Glutamatergic neuron (in vitro differentiated cells): ENCODE measurements around the gene DDX56. TPM values are rescaled to one million over a fixed set of nuclear protein-coding genes. Genes with fewer than 3 reads are reported as not detected.

Experiments
- DNase-seq: peaks from one replicate; pipeline ENCODE4 v3.0.0; 2022
- H3K27ac Mint-ChIP-seq: one replicate; pipeline ENCODE4 v1.8.0; 2020; ENCODE audit warnings: mild to moderate bottlenecking, mixed read lengths, inconsistent platforms; ENCODE audit not compliant: unreplicated experiment
- H3K27me3 Mint-ChIP-seq: one replicate; pipeline ENCODE4 v1.8.0; 2020; ENCODE audit warnings: mild to moderate bottlenecking, moderate library complexity, mixed read lengths, inconsistent platforms; ENCODE audit not compliant: unreplicated experiment
- H3K36me3 Mint-ChIP-seq: one replicate; pipeline ENCODE4 v1.8.0; 2020; ENCODE audit warnings: mild to moderate bottlenecking, mixed read lengths, inconsistent platforms; ENCODE audit not compliant: unreplicated experiment
- H3K4me1 Mint-ChIP-seq: one replicate; pipeline ENCODE4 v1.8.0; 2020; ENCODE audit warnings: mild to moderate bottlenecking, low read depth, mixed read lengths, inconsistent platforms; ENCODE audit not compliant: unreplicated experiment
- H3K4me3 Mint-ChIP-seq: one replicate; pipeline ENCODE4 v1.8.0; 2020; ENCODE audit warnings: mild to moderate bottlenecking, mixed read lengths, inconsistent platforms; ENCODE audit not compliant: unreplicated experiment
- H3K9me3 Mint-ChIP-seq: one replicate; pipeline ENCODE4 v1.8.0; 2020; ENCODE audit warnings: mild to moderate bottlenecking, moderate library complexity, mixed read lengths, inconsistent platforms; ENCODE audit not compliant: unreplicated experiment
- CTCF ChIP-seq: fragments of 200-600 bp; sonication (generic); IDR thresholded peaks from one replicate; pipeline ENCODE4 v1.5.0; 2021; ENCODE audit not compliant: partially characterized antibody, unreplicated experiment
- total RNA-seq: library from RNA; stranded (reverse); fragmentation: NEBNext Ultra II Directional; extraction: Animal tissue kit (Norgen Biotek cat#: 25700); gene quantifications from one replicate; pipeline ENCODE4 v1.2.1, GENCODE V29; 2021; ENCODE audit not compliant: unreplicated experiment

Gene DDX56
- total RNA-seq, 1 donor from 2014 or later, result 84.3 TPM

GRCh38 chr7:44595934-44596635 is 22.4 kb upstream of the DDX56 start:
- no peak for DNase-seq
- peaks cover 4% of the 10 kb centered on the region for H3K9me3 Mint-ChIP-seq
- no peak overlapping the region for H3K27ac Mint-ChIP-seq

DNA sequence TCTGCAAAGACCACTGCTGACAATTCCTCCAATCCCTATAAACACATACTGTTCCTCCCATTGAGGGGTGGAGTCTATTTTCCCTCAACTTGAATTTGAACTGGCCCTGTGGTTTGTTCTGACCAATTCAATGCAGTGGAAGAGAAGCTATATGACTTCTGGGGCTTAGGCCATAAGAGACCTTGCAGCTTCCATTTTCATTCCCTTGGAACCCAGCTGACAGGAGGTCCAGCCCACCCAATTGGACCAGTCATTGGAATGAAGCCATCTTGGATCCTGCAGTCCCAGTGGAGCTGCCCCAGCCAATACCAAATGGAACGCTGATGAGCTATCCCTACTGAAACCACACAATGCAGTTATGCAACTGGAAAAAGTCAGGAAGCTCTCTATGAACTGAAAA is 17.2 kb upstream of the DDX56 start:
- DNase-seq, result no peak
- H3K27ac Mint-ChIP-seq, result no peak overlapping the region
- peaks cover 3% of the 10 kb centered on the region for H3K27me3 Mint-ChIP-seq
- no peaks in the 10 kb centered on the region for H3K9me3 Mint-ChIP-seq
- peaks cover 2% of the 10 kb centered on the region for H3K4me1 Mint-ChIP-seq
- no peak overlapping the region for H3K4me3 Mint-ChIP-seq
- no peak for TF ChIP-seq CTCF
- no peaks in the 10 kb centered on the region for H3K36me3 Mint-ChIP-seq

More at GRCh38 chr7:44595934-44596635, 22.4 kb upstream of the DDX56 start:
- no peaks in the 10 kb centered on the region for H3K4me1 Mint-ChIP-seq
- H3K36me3 Mint-ChIP-seq, result no peaks in the 10 kb centered on the region
- H3K27me3 Mint-ChIP-seq, result peaks cover 3% of the 10 kb centered on the region
- TF ChIP-seq CTCF, result no peak
- H3K4me3 Mint-ChIP-seq, result no peak overlapping the region

DNA sequence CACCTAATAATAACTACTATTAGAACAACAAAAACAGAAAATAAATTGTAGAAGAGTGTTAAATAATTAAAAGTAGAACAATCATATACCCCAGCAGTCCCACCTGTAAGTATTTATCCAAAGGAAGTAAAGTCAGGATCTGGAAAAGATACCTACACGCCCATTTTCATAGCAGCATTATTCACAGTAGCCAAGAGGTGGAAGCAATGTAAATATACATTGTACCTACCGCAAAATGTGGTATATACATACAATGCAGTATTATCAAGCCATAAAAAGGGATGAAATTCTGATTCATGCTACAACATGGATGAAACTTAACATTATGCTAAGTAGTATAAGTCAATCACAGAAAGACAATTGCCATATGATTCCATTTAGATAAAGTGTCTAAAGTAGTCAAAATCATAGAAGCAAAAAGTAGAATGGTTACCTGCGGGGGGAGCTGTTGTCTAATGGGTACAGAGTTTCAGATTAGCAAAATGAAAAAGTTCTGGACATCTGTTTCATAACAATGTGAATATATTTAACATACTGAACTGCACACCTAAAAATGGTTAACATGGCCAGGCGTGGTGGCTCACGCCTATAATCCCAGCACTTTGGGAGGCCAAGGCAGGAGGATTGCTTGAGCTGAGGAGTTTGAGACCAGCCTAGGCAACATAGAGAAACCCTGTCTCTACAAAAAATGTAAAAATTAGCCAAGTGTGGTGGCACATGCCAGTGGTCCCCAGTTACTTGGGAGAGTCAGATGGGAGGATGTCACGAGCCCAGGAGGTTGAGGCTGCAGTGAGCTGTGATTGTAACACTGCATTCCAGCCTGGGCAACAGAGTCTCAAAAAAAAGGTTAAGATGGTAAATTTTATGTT is 14.4 kb upstream of the DDX56 start:
- peak; percentile 15 for TF ChIP-seq CTCF
- H3K36me3 Mint-ChIP-seq, result no peaks in the 10 kb centered on the region
- H3K27me3 Mint-ChIP-seq, result peaks cover 1% of the 10 kb centered on the region
- no peak for DNase-seq
- no peak overlapping the region for H3K4me3 Mint-ChIP-seq
- H3K4me1 Mint-ChIP-seq, result peaks cover 2% of the 10 kb centered on the region
- H3K27ac Mint-ChIP-seq, result peak overlapping the region; percentile 53
- H3K9me3 Mint-ChIP-seq, result peaks cover 4% of the 10 kb centered on the region

- H3K9me3 Mint-ChIP-seq, result peaks cover 14% of the 10 kb centered on the region
- peaks cover 10% of the 10 kb centered on the region for H3K4me1 Mint-ChIP-seq
- peak overlapping the region; percentile 93 for H3K27ac Mint-ChIP-seq
- peaks cover 7% of the 10 kb centered on the region for H3K27me3 Mint-ChIP-seq
- H3K4me3 Mint-ChIP-seq, result peak overlapping the region; percentile 93
- no peak for TF ChIP-seq CTCF
- no peak for DNase-seq
- no peaks in the 10 kb centered on the region for H3K36me3 Mint-ChIP-seq
These were observed 9.6 kb upstream of the DDX56 start for GRCh38 chr7:44583146-44583865.
